CD4-positive, alpha-beta T cell treated with Interleukin-6 for 4 hours (primary cell): ENCODE data around the gene HELZ.
"Not testable (repeated sequence)": the region's sequence is repeated elsewhere in the genome, so short reads cannot be mapped to it uniquely, and the experiment has no call there.

Source experiments
- DNase-seq: peaks from one replicate; pipeline ENCODE4 v3.0.0-alpha.2; 2020; ENCODE audit warnings: mixed read lengths

Gene HELZ

GRCh38 chr17:67109111-67109510 is 135.9 kb downstream of the HELZ start:
- DNase-seq = no peak

GRCh38 chr17:67107811-67108775 is 136.9 kb downstream of the HELZ start:
- no peak for DNase-seq

- DNase-seq = no peak
Observed at GRCh38 chr17:67107171-67107570, 137.8 kb downstream of the HELZ start.

GRCh38 chr17:67105213-67105612 is 139.8 kb downstream of the HELZ start:
- DNase-seq = no peak

- DNase-seq = not testable (repeated sequence)
Observed at GRCh38 chr17:67104641-67105040, 140.4 kb downstream of the HELZ start.

- no peak for DNase-seq
Observed at GRCh38 chr17:67098006-67098405, 147.0 kb downstream of the HELZ start.

GRCh38 chr17:67096609-67097008 is 148.4 kb downstream of the HELZ start:
- DNase-seq = no peak

GRCh38 chr17:67095803-67096202 is 149.2 kb downstream of the HELZ start:
- DNase-seq = no peak

- not testable (repeated sequence) for DNase-seq
Observed at GRCh38 chr17:67095291-67095690, 149.7 kb downstream of the HELZ start.

- no peak for DNase-seq
Observed at GRCh38 chr17:67093348-67093747, 151.6 kb downstream of the HELZ start.

GRCh38 chr17:67092710-67093109 is 152.3 kb downstream of the HELZ start:
- DNase-seq = not testable (repeated sequence)

- no peak for DNase-seq
Observed at GRCh38 chr17:67092291-67092690, 152.7 kb downstream of the HELZ start.

- DNase-seq = no peak
Observed at GRCh38 chr17:67090341-67090740, 154.7 kb downstream of the HELZ start.

- DNase-seq = no peak
Observed at GRCh38 chr17:67088639-67089038, 156.4 kb downstream of the HELZ start.

- DNase-seq = no peak
Observed at GRCh38 chr17:67085406-67085805, 159.6 kb downstream of the HELZ start.

- no peak for DNase-seq
Observed at GRCh38 chr17:67082107-67082506, 162.9 kb downstream of the HELZ start.

GRCh38 chr17:67080804-67081203 is 164.2 kb downstream of the HELZ start:
- no peak for DNase-seq

- no peak for DNase-seq
Observed at GRCh38 chr17:67079491-67079890, 165.5 kb downstream of the HELZ start.

- no peak for DNase-seq
Observed at GRCh38 chr17:67078292-67078691, 166.7 kb downstream of the HELZ start.

- no peak for DNase-seq
Observed at GRCh38 chr17:67076290-67076689, 168.7 kb downstream of the HELZ start.

- no peak for DNase-seq
Observed at GRCh38 chr17:67074781-67075180, 170.2 kb downstream of the HELZ start.

- no peak for DNase-seq
Observed at GRCh38 chr17:67072885-67073284, 172.1 kb downstream of the HELZ start.

GRCh38 chr17:67071595-67071994 is 173.4 kb downstream of the HELZ start:
- DNase-seq = no peak

- DNase-seq = no peak
Observed at GRCh38 chr17:67069603-67070136, 175.3 kb downstream of the HELZ start.
